ENCODE data around the gene FAM13C. TPM values are rescaled to one million over a fixed set of nuclear protein-coding genes. Genes with fewer than 3 reads are reported as not detected.

FAM13C gene
- total and polyA plus RNA-seq, 9 of the 15 experiments (the other 6 are each of a cell fraction or from before 2014, with no cell fraction given) = not detected

DNA sequence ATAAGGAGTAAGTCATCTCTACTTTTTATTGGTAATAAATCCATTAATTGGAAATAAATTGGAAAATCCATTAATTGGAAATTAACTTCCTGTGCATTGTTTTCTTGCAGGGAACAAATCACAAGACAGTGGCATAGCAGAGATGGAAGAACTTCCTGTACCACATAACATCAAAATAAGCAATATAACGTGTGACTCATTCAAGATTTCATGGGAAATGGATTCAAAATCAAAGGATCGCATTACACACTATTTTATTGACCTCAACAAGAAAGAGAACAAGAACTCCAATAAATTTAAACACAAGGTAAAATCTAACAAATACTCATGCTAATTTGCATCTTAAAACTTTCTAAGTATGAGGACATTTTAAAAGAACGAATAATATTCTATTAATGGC lies 128.2 kb downstream of the FAM13C start:
- Histone ChIP-seq H3K4me2 (ENCODE audit: insufficient read depth, low read length) (no peak overlapping the region), H3K4me3 (no peak overlapping the region), H3K4me1 (replicated peaks in 1 of 2; ENCODE audit: control insufficient read depth in 2 of 2, insufficient read depth in 2 of 2, low read length in 2 of 2) (no peaks in the 10 kb centered on the region), H3K27me3 (ENCODE audit: control insufficient read depth in 2 of 2, insufficient read depth in 2 of 2, low read length in 2 of 2) (no peaks in the 10 kb centered on the region), H3K9me3 (replicated peaks; ENCODE audit: control insufficient read depth, insufficient read depth, low read depth, low read length) (no peaks in the 10 kb centered on the region), H3K9me1 (ENCODE audit: control insufficient read depth, insufficient read depth, low read length) (no peaks in the 10 kb centered on the region), H3K9ac (ENCODE audit: insufficient read depth in 1 of 2, low read depth in 2 of 2, low read length in 2 of 2) (no peak overlapping the region), H3K36me3 (ENCODE audit: control insufficient read depth, insufficient read depth, low read length) (no peaks in the 10 kb centered on the region), H3K27ac (ENCODE audit: extremely low read depth, low read depth, low read length) (no peak overlapping the region), H2AFZ (ENCODE audit: low read depth, low read length) (no peak overlapping the region), H4K20me1 (replicated peaks; ENCODE audit: control insufficient read depth, insufficient read depth, low read length) (no peaks in the 10 kb centered on the region), H3K79me2 (ENCODE audit: control insufficient read depth, insufficient read depth, low read length) (no peaks in the 10 kb centered on the region)
- CTCF ChIA-PET (ENCODE audit: low intra/inter-chr PET ratio) = no interaction called here
- DNase-seq (ENCODE audit: extremely low read depth in 1 of 4, low spot score in 3 of 4) (no peak), ATAC-seq (no peak), FAIRE-seq (no peak)
- intact Hi-C loops (cut with micrococcal nuclease) = no loop called here
- POLR2A ChIA-PET = no interaction called here
- WGBS (ENCODE audit: insufficient coverage, low coverage, missing lambda C conversion rate) = 3% methylated on average over 3 of the region's 3 CpGs
- TF ChIP-seq BDP1 (IDR thresholded peaks at IDR 0.05; ENCODE audit: insufficient read depth, insufficient read length) (no peak), THRAP3 (IDR thresholded peaks at IDR 0.05; ENCODE audit: borderline replicate concordance) (no peak), RREB1 (CRISPR knock-in tag; IDR thresholded peaks at IDR 0.05) (no peak), GABPB1 (CRISPR knock-in tag; IDR thresholded peaks at IDR 0.05) (no peak), ETS2 (tag; IDR thresholded peaks at IDR 0.05; ENCODE audit: borderline replicate concordance, poor library complexity, severe bottlenecking) (no peak), ZNF239 (CRISPR knock-in tag; IDR thresholded peaks at IDR 0.05) (no peak), HNRNPL (IDR thresholded peaks at IDR 0.05; ENCODE audit: low read depth, low read length) (no peak), KAT7 (CRISPR knock-in tag; IDR thresholded peaks at IDR 0.05; ENCODE audit: borderline replicate concordance) (no peak), ATF6 (CRISPR knock-in tag; IDR thresholded peaks at IDR 0.05) (no peak)
- TF ChIP-seq, protein P1, sequence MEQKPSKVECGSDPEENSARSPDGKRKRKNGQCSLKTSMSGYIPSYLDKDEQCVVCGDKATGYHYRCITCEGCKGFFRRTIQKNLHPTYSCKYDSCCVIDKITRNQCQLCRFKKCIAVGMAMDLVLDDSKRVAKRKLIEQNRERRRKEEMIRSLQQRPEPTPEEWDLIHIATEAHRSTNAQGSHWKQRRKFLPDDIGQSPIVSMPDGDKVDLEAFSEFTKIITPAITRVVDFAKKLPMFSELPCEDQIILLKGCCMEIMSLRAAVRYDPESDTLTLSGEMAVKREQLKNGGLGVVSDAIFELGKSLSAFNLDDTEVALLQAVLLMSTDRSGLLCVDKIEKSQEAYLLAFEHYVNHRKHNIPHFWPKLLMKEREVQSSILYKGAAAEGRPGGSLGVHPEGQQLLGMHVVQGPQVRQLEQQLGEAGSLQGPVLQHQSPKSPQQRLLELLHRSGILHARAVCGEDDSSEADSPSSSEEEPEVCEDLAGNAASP (IDR thresholded peaks at IDR 0.05) = no peak
- BruUV-seq (replicated peaks) = no TSS peak
- in situ Hi-C loops (cut with MboI) = no loop called here
